GM21786 (cell line): ENCODE measurements around the gene DOCK8.
"Not testable (repeated sequence)": the region's sequence is repeated elsewhere in the genome, so short reads cannot be mapped to it uniquely, and the experiment has no call there.

ENCODE experiments used
- ATAC-seq: cut with Tn5 transposase; IDR thresholded peaks from one replicate; pipeline ENCODE4 v1.9.1; 2021; ENCODE audit not compliant: unreplicated experiment

Gene DOCK8

DNA sequence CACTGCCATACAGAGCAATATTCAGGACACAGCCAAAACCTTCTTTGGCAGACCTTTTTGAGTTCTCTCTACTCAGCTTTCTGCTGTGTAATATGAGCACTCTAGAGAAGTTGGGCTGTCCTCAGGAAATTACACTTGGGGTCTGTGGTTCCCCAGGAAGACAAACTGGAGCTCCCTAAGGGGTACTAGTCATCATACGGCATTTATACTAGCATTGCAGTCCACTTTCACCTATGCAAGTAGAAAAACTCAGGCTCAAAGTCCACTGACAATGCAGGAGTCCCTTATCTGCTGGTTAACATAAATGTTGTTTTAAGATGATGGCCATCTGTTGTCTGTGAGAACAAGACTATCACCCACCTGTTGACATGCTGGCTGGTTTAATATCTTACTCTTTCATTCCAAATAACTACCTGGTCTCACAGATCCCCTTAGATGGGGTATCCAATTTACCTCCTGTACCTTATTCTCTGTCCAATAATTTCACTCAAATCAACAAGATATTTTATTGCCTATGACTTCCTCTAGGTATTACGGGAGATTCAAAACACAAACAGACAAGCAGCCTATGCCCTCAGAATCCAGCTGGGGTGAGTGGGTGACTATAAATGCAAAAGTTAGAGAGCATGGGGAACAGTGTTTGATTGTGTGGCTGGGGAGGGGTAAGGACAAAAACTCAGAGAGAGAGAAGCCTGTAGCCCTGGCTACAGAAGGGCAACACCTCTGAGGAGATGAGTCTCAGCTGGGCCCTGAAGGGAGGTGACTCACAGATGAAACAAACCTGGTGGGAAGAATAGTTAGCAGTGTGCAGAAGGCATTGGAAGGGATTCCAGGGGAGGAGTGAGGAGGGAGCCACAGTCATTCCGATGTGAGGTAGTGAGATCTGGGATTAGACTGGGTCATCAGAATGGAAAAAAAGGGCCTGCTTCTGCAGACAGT, 10.2 kb downstream of the DOCK8 start:
- peak; percentile 41 for ATAC-seq

DNA sequence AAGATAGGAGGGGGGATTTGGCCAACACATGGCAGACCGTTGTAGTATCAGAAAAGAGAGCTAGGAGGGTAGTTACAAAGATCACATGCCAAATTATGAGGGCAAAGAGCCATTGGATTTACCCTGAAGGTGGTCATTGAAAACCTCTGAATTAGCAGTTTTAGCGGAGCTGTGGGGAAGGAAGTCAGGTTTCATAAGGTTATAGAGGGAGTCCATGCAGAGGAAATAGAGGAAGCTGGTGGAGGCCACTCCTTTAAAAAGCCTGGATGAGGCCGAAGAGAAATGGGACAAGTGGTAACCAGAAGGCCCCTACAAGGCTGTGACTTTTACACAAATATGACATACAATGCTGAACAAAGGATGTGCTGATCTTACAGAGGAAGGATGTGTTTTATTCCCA, 13.2 kb downstream of the DOCK8 start:
- ATAC-seq: no peak

DNA sequence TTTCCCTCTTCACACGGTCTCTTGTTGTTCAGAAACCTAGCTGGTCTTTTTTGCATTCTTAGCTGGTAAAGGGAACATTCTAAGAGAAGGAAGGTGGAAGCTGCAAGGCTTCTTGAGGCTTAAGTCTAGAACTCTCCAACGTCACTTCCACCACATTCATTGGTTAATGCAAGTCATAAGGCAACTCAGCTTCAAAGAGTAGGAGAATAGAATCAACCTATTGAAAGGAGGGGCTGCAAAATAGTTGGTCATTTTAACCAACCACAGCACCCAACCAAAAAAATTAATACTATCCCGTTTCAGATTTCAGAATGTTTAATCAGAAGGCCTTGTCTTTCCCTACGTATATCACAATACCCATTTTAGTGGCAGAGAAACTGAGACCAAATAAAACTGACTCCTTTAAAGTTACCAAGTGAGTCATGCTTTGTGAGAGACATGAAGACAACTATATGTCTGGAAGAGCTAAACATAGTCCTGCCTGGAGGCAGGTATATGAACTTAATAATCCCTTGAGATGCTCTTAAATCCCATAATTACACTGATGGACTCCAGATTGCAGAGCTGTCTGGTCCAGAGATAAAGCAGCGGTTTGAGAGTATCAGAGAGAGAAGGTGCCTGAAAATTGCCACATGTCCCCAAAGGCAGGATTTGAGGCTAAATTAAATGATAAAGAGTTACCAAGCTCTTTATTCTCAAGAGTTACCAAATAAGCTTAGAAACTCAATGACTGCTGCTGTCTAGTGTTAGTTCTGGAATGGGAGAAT, 14.4 kb downstream of the DOCK8 start:
- no peak for ATAC-seq

DNA sequence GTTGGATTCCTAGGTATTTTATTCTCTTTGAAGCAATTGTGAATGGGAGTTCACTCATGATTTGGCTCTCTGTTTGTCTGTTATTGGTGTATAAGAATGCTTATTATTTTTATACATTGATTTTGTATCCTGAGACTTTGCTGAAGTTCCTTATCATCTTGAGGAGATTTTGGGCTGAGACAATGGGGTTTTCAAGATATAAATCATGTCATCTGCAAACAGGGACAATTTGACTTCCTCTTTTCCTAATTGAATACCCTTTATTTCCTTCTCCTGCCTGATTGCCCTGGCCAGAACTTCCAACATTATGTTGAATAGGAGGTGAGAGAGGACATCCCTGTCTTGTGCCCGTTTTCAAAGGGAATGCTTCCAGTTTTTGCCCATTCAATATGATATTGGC, 17.0 kb downstream of the DOCK8 start:
- ATAC-seq: not testable (repeated sequence)

DNA sequence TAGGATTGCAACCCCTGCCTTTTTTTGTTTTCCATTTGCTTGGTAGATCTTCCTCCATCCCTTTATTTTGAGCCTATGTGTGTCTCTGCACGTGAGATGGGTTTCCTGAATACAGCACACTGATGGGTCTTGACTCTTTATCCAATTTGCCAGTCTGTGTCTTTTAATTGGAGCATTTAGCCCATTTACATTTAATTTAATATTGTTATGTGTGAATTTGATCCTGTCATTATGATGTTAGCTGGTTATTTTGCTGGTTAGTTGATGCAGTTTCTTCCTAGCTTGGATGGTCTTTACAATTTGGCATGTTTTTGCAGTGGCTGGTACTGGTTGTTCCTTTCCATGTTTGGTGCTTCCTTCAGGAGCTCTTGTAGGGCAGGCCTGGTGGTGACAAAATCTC, 19.0 kb downstream of the DOCK8 start:
- ATAC-seq: not testable (repeated sequence)

DNA sequence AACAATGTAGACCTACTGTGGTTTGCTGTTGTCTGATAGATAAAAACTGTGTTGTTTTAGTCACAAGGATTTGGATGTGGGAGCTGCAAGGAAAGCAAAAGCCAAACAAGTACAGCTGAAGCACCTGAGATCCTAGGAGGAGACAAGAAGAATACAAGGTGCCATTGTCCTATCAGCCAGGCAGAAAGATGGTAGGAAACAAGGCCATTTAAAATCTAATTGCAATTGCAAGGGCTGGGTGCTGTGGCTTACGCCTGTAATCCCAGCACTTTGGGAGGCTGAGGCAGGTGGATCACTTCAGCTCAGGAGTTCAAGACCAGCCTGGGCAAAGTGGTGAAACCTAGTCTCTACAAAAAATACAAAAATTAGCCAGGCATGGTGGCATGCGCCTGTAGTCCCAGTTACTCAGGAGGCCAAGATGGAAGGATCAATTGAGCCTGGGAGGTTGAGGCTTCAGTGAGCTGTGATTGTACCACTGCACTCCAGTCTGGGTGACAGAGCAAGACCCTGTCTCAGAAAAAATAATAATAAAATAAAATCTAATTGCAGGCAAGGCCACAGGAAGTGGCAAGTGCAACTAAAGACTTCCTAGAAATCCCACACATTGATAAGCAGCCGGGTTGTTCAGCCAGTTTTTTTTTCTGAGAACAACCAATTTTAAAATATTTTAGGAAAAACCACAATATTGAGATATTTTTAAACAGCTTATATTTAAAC, 22.6 kb downstream of the DOCK8 start:
- ATAC-seq: no peak

DNA sequence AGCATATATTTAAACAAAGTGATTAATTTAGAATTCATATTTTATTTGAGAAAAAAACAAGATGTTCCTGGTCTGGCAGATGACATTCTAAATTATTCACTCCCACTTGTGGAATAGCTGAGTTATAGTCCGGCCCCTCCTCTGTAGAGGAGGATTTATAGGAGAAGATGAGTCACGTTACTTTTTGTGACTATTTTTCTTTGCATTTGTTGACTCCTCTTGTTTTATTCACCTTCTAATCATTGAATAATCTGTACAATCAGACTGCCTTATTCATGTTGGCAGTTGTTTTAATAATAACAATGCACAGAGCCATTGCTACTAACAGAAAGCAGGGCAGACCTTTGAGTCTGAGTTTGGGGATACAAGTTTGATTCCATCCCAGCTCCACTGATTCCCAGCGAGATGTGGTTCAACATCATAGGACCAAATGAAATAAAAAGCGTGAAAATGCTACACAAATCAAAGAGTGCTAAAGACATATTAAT, 23.2 kb downstream of the DOCK8 start:
- ATAC-seq: no peak

DNA sequence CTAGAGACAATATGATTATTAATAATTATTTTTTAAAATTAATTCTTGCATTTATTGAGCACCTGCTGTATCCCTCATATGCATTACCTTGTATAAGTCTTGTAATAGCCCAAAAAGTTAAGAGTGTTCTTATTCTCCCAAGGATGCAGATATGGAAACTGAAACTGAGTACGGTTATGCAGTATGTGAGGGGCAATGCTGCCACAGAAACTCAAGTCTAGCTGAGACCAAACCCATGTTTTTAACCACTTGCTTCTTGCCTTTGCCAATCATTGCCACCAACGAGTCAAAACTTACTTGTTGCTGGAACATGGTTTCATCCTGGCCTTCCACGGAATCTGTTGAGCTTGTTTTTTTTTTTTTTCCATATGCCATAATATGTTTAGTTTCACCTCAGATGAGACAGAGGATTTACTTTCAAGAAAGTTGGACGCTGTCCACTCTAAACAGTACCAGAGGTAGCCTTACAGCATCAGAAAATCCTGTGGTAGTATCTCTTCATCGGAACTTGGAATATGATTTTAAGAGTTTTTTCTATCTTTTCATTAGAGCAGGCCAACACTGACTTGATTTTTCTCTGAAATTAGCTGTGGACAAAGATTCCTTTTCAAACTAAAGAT, 27.9 kb downstream of the DOCK8 start:
- no peak for ATAC-seq

DNA sequence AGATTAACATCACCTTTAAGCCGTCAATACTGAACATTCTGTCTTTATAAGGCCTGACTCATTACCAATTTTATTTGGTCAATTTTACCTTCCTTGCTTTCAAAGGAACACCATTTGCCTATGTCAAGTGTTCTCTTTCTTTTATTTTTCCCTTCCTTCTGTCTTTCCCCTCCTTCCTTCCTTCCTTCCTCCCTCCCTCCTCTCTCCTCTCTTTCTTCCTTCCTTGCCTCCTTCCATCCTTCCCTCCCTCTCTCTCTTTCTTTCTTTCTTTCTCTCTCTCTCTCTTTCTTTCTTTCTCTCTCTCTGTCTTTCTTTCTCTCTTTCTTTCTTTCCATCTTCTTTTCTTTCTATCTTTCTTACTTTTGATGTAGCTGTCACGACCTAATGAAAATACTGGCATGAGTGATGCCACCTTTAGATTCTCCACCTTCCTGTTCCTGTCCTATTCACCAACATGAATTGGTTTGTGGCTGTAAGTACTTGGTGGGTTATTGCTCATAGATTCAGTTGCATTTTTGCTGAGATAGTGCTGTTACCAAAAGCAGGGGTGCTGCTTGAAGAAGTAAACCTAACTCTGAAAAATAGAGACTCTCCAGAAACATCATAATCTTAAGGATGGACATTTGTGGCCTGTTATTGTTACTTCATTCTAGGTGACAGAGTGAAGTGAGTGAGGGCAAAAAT, 33.8 kb downstream of the DOCK8 start:
- ATAC-seq: no peak

DNA sequence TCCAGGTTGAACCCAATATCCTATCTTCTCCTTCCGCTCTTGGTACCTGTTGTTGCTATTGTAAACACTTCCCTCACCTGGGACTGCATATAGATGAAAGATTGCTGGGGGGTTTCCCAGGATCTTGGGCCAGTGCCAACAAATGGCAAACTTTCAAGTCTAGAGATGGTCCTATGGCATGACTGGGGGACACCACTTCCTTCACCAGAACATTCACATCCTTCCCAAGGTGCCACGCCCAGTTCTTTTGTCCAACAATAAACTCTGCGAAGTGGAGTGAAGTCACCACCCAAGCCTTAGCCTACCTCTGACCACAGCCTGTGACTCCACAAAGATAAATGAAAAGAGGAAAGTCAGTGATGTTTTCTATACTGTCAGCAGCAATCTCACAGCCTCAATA, 34.4 kb downstream of the DOCK8 start:
- ATAC-seq: no peak

DNA sequence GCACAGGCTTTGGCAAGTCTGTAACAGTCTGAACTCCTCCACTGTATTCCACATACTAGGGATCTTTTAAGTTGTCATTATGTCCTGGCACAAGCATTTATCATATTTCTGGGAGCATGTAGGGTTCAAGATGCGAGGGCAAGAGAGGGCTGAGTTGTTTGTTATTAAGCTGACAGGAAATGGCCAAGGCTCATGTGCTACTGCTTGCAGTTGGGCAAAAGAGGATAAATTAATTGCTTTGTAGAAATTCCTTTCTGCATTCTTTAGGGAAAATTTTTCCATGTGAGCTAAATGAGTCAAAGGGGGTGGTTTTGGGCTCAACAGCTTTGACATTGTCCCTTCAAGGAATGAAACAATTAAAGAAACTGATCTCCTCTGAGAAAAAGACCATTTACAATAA, 35.4 kb downstream of the DOCK8 start:
- ATAC-seq: no peak

DNA sequence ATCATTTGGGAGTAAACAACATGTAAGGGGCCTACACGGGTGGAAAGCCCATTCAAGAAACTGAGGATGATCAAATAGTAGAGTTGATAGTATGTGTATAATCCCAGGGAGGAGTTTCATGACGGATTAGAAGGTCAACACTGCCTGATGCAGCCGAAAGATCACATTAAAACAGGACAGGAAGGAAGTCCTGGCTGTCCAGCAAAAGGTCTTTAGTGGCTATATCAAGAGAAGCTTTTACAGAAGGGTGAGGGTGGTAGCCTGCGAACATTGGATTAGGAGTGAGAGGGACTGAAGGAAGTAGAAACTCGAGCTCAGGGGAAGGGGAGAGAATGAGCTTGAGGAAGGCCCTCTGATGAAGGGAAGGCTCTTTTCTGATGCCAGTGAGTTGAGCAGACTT, 36.0 kb downstream of the DOCK8 start:
- ATAC-seq: no peak

DNA sequence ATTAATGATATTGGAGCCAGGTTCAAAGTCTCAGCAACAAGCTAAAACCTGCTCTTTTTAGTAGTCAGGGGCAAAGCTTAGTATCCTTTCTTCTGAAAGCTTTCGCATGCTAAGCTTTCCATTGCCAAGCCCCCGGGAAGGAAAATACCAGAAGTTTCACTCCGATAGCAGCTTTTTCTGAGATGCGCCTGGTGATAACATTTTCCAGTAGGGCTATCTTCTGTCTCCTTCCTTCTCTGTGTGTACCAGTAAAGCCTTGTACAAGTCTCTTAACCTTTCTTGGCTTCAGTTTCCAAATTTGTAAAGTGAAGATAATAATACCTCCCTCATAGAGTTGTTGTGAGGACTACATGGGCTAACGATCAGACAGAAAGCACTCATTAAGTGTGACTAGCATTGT, 36.7 kb downstream of the DOCK8 start:
- ATAC-seq: no peak

DNA sequence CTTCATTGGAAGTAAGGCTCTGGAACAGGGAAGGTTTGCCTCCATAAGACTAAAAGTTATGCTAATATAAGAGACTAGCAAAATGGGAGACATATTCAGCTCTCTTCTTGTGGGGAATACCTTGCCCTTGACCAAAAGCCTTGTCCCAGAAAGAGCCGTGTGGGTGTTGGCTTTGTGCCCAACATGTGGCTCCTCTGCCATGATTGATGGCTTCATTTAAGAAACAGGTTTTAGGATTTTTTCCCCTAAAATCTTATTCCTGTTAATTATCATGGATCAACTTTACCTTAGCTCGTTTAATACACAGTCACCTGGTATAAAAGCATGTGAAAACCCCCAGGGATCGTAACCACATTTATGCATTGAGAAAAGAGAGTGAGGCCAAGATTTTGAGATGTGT, 38.9 kb downstream of the DOCK8 start:
- ATAC-seq: no peak

DNA sequence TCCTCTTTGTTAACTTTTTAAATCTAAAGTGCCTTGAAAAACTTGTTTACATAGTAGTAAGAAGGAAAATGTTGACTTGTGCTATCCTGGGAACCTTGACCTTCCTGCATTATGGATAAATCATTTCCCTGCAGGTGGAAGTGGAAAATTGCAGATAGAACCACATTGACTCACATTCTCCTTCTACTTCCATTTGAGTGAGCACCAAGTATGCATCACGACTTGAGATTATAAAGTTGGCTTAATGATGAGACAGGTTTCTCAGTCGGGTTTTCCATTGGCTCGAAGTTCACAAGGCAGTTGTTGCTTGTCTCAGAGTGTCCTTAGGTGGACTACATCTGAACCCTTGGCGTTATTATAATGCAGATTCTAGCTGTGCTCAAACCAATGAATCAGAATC, 39.9 kb downstream of the DOCK8 start:
- no peak for ATAC-seq

DNA sequence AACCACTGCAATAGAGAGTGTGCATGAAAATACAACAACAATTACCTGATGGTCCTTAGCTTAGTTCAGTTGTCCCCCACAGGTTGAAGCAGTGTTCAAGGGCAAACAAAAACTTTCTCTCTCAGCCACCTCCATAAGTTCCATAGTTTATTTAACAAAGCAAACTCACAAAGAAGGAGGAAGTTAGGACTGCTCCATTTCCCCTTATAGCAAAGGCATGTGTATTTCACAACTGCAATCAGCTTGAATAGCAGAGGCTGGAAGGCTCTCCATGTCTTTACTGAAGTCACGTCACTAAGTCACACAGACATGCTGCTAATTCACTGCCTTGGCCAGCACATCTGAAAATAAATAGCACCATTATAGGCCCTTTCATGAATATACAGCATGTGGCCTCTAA, 43.3 kb downstream of the DOCK8 start:
- no peak for ATAC-seq

DNA sequence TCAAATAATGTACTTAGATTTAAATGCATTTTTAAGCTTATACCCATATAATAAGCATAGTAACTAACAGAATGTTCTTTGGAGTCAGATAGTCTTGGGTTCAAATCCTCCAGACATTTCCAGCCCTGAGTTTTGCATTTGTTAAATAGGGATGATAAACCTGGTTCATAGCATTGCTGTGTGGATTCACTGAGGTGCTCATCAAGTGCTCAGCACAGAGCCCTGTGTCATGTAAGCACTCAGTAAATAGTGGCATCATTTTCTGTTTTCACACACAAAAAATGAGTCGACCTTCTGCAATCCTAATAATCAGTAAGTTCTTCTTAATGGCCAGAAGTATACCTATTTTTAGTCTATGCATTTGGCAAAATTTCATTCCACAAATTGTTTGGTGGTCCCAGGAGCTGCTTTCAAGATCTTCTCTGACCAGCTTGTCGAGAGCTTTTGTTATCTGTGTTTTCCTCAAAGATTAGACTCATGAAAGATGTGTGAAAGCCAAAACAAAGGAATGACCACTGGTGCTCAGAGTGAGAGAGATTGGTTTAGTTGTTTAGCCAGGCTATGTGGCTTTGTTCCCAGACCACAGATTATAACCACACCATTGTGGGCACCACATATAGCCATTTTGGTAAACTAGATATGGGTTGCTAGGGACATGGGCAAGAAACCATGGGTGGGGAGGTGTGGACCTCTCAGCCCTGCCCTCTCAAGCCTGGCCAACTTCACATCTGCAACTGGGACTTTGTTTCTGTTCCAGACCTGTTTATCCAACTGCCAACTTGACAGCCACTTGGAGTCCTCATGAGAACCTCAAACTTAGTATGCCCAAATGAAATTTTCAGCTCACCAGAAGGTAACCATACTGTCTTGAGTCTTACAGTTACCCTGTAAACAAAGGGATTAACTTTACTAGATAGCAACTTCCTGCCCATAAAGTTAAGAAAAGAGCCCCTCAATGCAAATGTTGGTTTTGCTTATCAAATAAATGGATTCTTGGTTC, 45.0 kb downstream of the DOCK8 start:
- ATAC-seq: no peak

DNA sequence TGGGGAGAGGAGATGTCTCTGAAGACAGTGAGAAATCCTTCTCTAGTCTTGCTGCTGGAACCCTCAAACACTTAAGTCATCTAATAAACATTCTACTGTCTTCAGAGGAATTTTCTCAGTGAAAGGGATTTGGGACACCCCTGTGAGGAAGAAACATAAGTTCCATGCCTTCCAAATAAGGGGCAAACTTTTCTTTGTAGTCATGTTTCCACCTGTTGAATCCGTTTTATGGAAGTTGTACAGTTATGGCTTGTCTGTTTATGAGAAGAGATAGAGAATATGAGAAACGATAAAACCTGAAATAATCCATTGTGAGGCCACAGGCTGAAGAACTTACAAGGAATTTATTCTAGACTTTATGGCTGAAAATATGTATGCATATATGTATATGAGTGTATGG, 49.6 kb downstream of the DOCK8 start:
- no peak for ATAC-seq

DNA sequence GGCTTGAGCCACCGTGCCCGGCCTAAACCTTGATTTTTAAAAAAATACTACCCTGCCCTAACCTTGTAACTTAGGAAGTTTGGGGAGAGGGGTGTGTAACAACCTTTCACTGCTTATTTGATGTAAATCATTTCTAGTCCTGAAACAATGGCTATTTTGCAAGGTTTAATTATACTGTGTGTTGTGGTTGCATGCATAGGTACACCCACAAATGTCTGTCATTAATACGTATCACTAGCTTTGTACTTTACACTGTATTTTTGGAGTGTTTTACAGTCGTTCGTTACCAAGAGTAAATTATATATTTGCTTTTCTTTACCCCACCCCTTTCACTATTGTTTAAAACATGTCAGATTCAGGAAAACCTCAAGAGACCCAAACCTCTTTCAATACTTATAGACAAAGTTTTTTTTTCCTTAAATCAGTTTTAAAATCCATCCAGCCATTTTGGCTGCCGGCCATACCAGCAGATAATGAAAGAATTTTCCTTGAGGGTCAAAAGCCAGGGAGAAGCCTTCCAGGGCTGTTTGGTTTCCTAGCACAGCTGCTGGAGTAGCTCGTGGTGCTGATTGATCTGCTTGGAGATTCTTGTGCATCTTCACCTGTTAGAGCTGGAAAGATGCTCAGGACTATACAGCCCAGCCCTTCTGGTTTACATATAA, 50.7 kb downstream of the DOCK8 start:
- no peak for ATAC-seq
